Gastrocnemius medialis (tissue), 4 donors: Measurements from ENCODE around the gene MAPKAP1.

Experiments
- POLR2A ChIP-seq, 2 donors: fragments of 450-650 bp; IDR thresholded peaks; one replicate each; pipeline ENCODE4 v1.6.1; 2017; ENCODE audit warnings: antibody characterized with exemption in 2 of 2, mild to moderate bottlenecking in 2 of 2, moderate library complexity in 2 of 2
- TF ChIP-seq, protein P1 (sequence below), 5 experiments: fragments of 450-650 bp in 3 of 5; fragments of 200-600 bp in 2 of 5; sonication (generic) in 2 of 5; IDR thresholded peaks in 4 of 5; conservative IDR thresholded peaks in 1 of 5; 1 replicate in 4 of 5; 2 replicates in 1 of 5; pipeline ENCODE4 v1.5.1; 2016 to 2019; ENCODE audit warnings: antibody characterized with exemption in 5 of 5, mild to moderate bottlenecking in 3 of 5, moderate library complexity in 3 of 5

DNA sequence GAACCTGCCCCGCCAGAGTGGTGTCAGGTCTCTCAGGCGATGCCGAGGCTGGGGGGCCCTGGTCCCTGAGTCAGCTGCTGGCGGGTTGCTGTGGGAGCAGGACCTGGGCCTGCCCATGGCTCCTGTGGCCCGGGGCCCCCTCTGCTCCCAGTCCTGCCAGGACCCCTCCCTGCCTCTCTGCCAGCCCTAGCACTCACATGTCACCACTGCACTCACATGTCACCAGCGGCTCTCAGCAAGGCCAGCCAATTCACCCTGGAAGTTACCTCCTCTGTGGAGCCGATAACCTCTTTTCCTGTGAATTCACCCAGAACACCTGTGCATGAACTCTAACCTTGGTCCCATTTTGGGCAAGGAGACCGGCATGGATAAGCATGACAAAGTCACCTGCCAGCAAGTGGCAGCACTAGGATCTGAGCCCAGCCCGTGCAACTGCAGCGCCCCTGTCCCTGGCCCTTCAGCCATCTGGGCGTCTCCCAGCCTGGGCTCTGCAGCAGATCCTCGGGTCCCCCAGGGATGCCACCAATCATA lies 275.2 kb downstream of the MAPKAP1 start:
- TF ChIP-seq, protein P1, sequence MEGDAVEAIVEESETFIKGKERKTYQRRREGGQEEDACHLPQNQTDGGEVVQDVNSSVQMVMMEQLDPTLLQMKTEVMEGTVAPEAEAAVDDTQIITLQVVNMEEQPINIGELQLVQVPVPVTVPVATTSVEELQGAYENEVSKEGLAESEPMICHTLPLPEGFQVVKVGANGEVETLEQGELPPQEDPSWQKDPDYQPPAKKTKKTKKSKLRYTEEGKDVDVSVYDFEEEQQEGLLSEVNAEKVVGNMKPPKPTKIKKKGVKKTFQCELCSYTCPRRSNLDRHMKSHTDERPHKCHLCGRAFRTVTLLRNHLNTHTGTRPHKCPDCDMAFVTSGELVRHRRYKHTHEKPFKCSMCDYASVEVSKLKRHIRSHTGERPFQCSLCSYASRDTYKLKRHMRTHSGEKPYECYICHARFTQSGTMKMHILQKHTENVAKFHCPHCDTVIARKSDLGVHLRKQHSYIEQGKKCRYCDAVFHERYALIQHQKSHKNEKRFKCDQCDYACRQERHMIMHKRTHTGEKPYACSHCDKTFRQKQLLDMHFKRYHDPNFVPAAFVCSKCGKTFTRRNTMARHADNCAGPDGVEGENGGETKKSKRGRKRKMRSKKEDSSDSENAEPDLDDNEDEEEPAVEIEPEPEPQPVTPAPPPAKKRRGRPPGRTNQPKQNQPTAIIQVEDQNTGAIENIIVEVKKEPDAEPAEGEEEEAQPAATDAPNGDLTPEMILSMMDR (IDR thresholded peaks at IDR 0.05 in 4 of 5, conservative IDR thresholded peaks at IDR 0.05 in 1 of 5) = no peak
- TF ChIP-seq POLR2A (IDR thresholded peaks at IDR 0.05) = no peak
